Measurements from ENCODE around the gene BAIAP3. TPM values are rescaled to one million over a fixed set of nuclear protein-coding genes. Genes with fewer than 3 reads are reported as not detected.
A peak's percentile ranks its signal among the peaks of the same experiment; 100 is the strongest.

Gene BAIAP3
- total and polyA plus RNA-seq, 10 of the 15 experiments (the other 5 are each of a cell fraction or from before 2014, with no cell fraction given), result 0.03 to 0.56 (median 0.17) TPM; not detected in 3

- TF ChIP-seq MAX (IDR thresholded peaks at IDR 0.05; ENCODE audit: low read depth, low read length) (no peak), MYB (IDR thresholded peaks at IDR 0.05; ENCODE audit: borderline replicate concordance, low read depth, low read length) (no peak), NFXL1 (IDR thresholded peaks at IDR 0.05; ENCODE audit: borderline replicate concordance) (no peak), RB1 (IDR thresholded peaks at IDR 0.05; ENCODE audit: borderline replicate concordance) (no peak), SIX5 (IDR thresholded peaks at IDR 0.05; ENCODE audit: low read depth, low read length, severe bottlenecking) (no peak), LARP7 (IDR thresholded peaks at IDR 0.05) (peak; percentile 77), RELB (IDR thresholded peaks at IDR 0.05; ENCODE audit: low read depth) (no peak), ASH2L (IDR thresholded peaks at IDR 0.05; ENCODE audit: borderline replicate concordance, low read depth) (no peak), IKZF1 (conservative IDR thresholded peaks at IDR 0.05) (no peak), SKIL (IDR thresholded peaks at IDR 0.05; ENCODE audit: low read depth, poor library complexity, severe bottlenecking) (no peak), CBX5 (IDR thresholded peaks at IDR 0.05; ENCODE audit: low read depth) (no peak), STAT3 (IDR thresholded peaks at IDR 0.05; ENCODE audit: low read depth, low read length) (no peak), PAX5 (IDR thresholded peaks at IDR 0.05; ENCODE audit: borderline replicate concordance, low read depth, low read length) (no peak), JUND (IDR thresholded peaks at IDR 0.05; ENCODE audit: low read depth, low read length) (no peak), SMC3 (IDR thresholded peaks at IDR 0.05; ENCODE audit: borderline replicate concordance, low read length) (peak; percentile 79), HDGF (IDR thresholded peaks at IDR 0.05) (peak; percentile 75; the same call in 1 of the 2 replicates), NR2C1 (IDR thresholded peaks at IDR 0.05) (no peak)
- TF ChIP-seq, protein P1, sequence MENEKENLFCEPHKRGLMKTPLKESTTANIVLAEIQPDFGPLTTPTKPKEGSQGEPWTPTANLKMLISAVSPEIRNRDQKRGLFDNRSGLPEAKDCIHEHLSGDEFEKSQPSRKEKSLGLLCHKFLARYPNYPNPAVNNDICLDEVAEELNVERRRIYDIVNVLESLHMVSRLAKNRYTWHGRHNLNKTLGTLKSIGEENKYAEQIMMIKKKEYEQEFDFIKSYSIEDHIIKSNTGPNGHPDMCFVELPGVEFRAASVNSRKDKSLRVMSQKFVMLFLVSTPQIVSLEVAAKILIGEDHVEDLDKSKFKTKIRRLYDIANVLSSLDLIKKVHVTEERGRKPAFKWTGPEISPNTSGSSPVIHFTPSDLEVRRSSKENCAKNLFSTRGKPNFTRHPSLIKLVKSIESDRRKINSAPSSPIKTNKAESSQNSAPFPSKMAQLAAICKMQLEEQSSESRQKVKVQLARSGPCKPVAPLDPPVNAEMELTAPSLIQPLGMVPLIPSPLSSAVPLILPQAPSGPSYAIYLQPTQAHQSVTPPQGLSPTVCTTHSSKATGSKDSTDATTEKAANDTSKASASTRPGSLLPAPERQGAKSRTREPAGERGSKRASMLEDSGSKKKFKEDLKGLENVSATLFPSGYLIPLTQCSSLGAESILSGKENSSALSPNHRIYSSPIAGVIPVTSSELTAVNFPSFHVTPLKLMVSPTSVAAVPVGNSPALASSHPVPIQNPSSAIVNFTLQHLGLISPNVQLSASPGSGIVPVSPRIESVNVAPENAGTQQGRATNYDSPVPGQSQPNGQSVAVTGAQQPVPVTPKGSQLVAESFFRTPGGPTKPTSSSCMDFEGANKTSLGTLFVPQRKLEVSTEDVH (IDR thresholded peaks at IDR 0.05; ENCODE audit: low read depth, partially characterized antibody), result no peak
- TF ChIP-seq, protein P2, sequence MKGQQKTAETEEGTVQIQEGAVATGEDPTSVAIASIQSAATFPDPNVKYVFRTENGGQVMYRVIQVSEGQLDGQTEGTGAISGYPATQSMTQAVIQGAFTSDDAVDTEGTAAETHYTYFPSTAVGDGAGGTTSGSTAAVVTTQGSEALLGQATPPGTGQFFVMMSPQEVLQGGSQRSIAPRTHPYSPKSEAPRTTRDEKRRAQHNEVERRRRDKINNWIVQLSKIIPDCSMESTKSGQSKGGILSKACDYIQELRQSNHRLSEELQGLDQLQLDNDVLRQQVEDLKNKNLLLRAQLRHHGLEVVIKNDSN (IDR thresholded peaks at IDR 0.05; ENCODE audit: borderline replicate concordance, extremely low read length, insufficient read depth, low read depth, low read length), result no peak
Measured at GRCh38 chr16:1363501-1364041, 30.1 kb downstream of the BAIAP3 start (continued).
